BLaER1 treated with 17β-estradiol and CSF1 and Interleukin-3, amounts not matched to agents 10 nM and 100 nM (cell line): ENCODE measurements around the gene ZNF844.
"Not testable (repeated sequence)": the region's sequence is repeated elsewhere in the genome, so short reads cannot be mapped to it uniquely, and the experiment has no call there.

Experiments
- H3K27ac ChIP-seq, 11 experiments: shearing (Covaris generic); formaldehyde crosslinking; 2 replicates each; pipeline ENCODE4 v1.8.1; 2022
- H3K27me3 ChIP-seq, 11 experiments: shearing (Covaris generic); formaldehyde crosslinking; 2 replicates each; pipeline ENCODE4 v1.8.1; 2022
- H3K36me3 ChIP-seq, 11 experiments: shearing (Covaris generic); formaldehyde crosslinking; 2 replicates each; pipeline ENCODE4 v1.8.1; 2022
- H3K4me1 ChIP-seq, 10 experiments: shearing (Covaris generic); formaldehyde crosslinking; 2 replicates each; pipeline ENCODE4 v1.8.1; 2022
- H3K4me2 ChIP-seq, 11 experiments: shearing (Covaris generic); formaldehyde crosslinking; 2 replicates each; pipeline ENCODE4 v1.8.1; 2022
- H3K4me3 ChIP-seq, 10 experiments: shearing (Covaris generic); formaldehyde crosslinking; 2 replicates each; pipeline ENCODE4 v1.8.1; 2022
- H3K9ac ChIP-seq, 11 experiments: shearing (Covaris generic); formaldehyde crosslinking; 2 replicates each; pipeline ENCODE4 v1.8.1; 2022
- H3K9me3 ChIP-seq, 11 experiments: shearing (Covaris generic); formaldehyde crosslinking; replicated peaks in 1 of 11; 2 replicates each; pipeline ENCODE4 v1.8.1; 2022
- H4K20me1 ChIP-seq, 11 experiments: shearing (Covaris generic); formaldehyde crosslinking; 2 replicates each; pipeline ENCODE4 v1.8.1; 2022
- Cebpa-rat ChIP-seq, 11 experiments: shearing (Covaris generic); IDR thresholded peaks; 2 replicates each; pipeline ENCODE4 v1.8.1; 2022

Gene ZNF844

GRCh38 chr19:12085074-12085818, 20.7 kb downstream of the ZNF844 start:
- Histone ChIP-seq H3K9ac (no peak overlapping the region), H3K36me3 (peaks cover 28 to 45% (median 41%) of the 10 kb centered on the region in 11 experiments), H3K4me1 (no peaks in the 10 kb centered on the region), H3K9me3 (peaks cover 57 to 78% (median 65%) of the 10 kb centered on the region in 11 experiments), H3K27me3 (no peaks in the 10 kb centered on the region), H3K4me3 (no peak overlapping the region), H3K27ac (no peak overlapping the region), H3K4me2 (no peak overlapping the region), H4K20me1 (no peaks in the 10 kb centered on the region)
- no peak for TF ChIP-seq Cebpa-rat (IDR thresholded peaks at IDR 0.05)

GRCh38 chr19:12090807-12091206, 26.3 kb downstream of the ZNF844 start:
- Histone ChIP-seq H3K4me1 (peaks cover 22 to 27% (median 24%) of the 10 kb centered on the region in 10 experiments), H3K36me3 (peaks cover 0 to 25% (median 20%) of the 10 kb centered on the region in 11 experiments; a peak in 20 of 22 replicates), H3K4me2 (peak overlapping the region in 7 of 11 experiments; percentile 1 to 83 (median 77); a peak in 11 of 22 replicates), H3K4me3 (no peak overlapping the region), H3K9me3 (peaks cover 2 to 28% (median 19%) of the 10 kb centered on the region in 11 experiments; a peak in 21 of 22 replicates), H3K9ac (no peak overlapping the region), H4K20me1 (no peaks in the 10 kb centered on the region), H3K27me3 (no peaks in the 10 kb centered on the region), H3K27ac (no peak overlapping the region)
- no peak for TF ChIP-seq Cebpa-rat (IDR thresholded peaks at IDR 0.05)

- H4K20me1 ChIP-seq, result no peaks in the 10 kb centered on the region
- no peaks in the 10 kb centered on the region for H3K27me3 ChIP-seq
- peak overlapping the region; percentile 64 to 92 (median 79) for H3K4me2 ChIP-seq
- peaks cover 0 to 34% (median 7%) of the 10 kb centered on the region in 11 experiments; a peak in 20 of 22 replicates for H3K9me3 ChIP-seq
- H3K9ac ChIP-seq, result peak overlapping the region; percentile 86 to 97 (median 92)
- no peak for TF ChIP-seq Cebpa-rat (IDR thresholded peaks at IDR 0.05)
- H3K36me3 ChIP-seq, result peaks cover 0 to 37% (median 33%) of the 10 kb centered on the region in 11 experiments; a peak in 20 of 22 replicates
- H3K27ac ChIP-seq, result peak overlapping the region; percentile 66 to 97 (median 90)
- peaks cover 22 to 27% (median 24%) of the 10 kb centered on the region in 10 experiments for H3K4me1 ChIP-seq
- peak overlapping the region; percentile 74 to 94 (median 82) for H3K4me3 ChIP-seq
Observed at GRCh38 chr19:12092065-12092867, 27.7 kb downstream of the ZNF844 start.

- peaks cover 0 to 41% (median 2%) of the 10 kb centered on the region in 11 experiments; a peak in 20 of 22 replicates for H3K9me3 ChIP-seq
- H3K4me2 ChIP-seq, result peak overlapping the region; percentile 64 to 92 (median 79)
- no peaks in the 10 kb centered on the region for H3K27me3 ChIP-seq
- peak overlapping the region; percentile 74 to 94 (median 82) for H3K4me3 ChIP-seq
- peak overlapping the region; percentile 66 to 97 (median 90) for H3K27ac ChIP-seq
- peaks cover 0 to 44% (median 40%) of the 10 kb centered on the region in 11 experiments; a peak in 21 of 22 replicates for H3K36me3 ChIP-seq
- no peaks in the 10 kb centered on the region for H4K20me1 ChIP-seq
- peaks cover 22 to 27% (median 24%) of the 10 kb centered on the region in 10 experiments for H3K4me1 ChIP-seq
- TF ChIP-seq Cebpa-rat (IDR thresholded peaks at IDR 0.05), result no peak
- peak overlapping the region; percentile 86 to 97 (median 92) for H3K9ac ChIP-seq
Observed at GRCh38 chr19:12092956-12093355, 28.4 kb downstream of the ZNF844 start.

GRCh38 chr19:12093777-12094176, 29.2 kb downstream of the ZNF844 start:
- Histone ChIP-seq H3K4me1 (peaks cover 22 to 27% (median 24%) of the 10 kb centered on the region in 10 experiments), H4K20me1 (no peaks in the 10 kb centered on the region), H3K9me3 (peaks cover 0 to 50% (median 0%) of the 10 kb centered on the region in 11 experiments; a peak in 19 of 22 replicates), H3K4me2 (peak overlapping the region; percentile 64 to 92 (median 79); a peak in 20 of 22 replicates), H3K4me3 (peak overlapping the region in 5 of 10 experiments; percentile 76 to 94 (median 84); a peak in 7 of 20 replicates), H3K27me3 (no peaks in the 10 kb centered on the region), H3K27ac (no peak overlapping the region), H3K9ac (no peak overlapping the region), H3K36me3 (peaks cover 0 to 52% (median 48%) of the 10 kb centered on the region in 11 experiments; a peak in 21 of 22 replicates)
- TF ChIP-seq Cebpa-rat (IDR thresholded peaks at IDR 0.05), result no peak

GRCh38 chr19:12095111-12095790, 30.7 kb downstream of the ZNF844 start:
- peaks cover 0 to 67% (median 62%) of the 10 kb centered on the region in 11 experiments for H3K36me3 ChIP-seq
- no peak overlapping the region for H3K9ac ChIP-seq
- no peak overlapping the region for H3K27ac ChIP-seq
- H3K27me3 ChIP-seq, result no peaks in the 10 kb centered on the region
- no peak for TF ChIP-seq Cebpa-rat (IDR thresholded peaks at IDR 0.05)
- peak overlapping the region in 2 of 10 experiments; percentile 4 to 19; a peak in 1 of 20 replicates for H3K4me3 ChIP-seq
- peaks cover 0 to 64% (median 0%) of the 10 kb centered on the region in 11 experiments; a peak in 19 of 22 replicates for H3K9me3 ChIP-seq
- H3K4me2 ChIP-seq, result no peak overlapping the region
- H4K20me1 ChIP-seq, result no peaks in the 10 kb centered on the region
- H3K4me1 ChIP-seq, result peaks cover 22 to 27% (median 24%) of the 10 kb centered on the region in 10 experiments

GRCh38 chr19:12098040-12098439, 33.5 kb downstream of the ZNF844 start:
- H3K27me3 ChIP-seq, result no peaks in the 10 kb centered on the region
- no peaks in the 10 kb centered on the region for H4K20me1 ChIP-seq
- TF ChIP-seq Cebpa-rat (IDR thresholded peaks at IDR 0.05), result no peak
- H3K36me3 ChIP-seq, result peaks cover 0 to 87% (median 80%) of the 10 kb centered on the region in 11 experiments
- H3K4me2 ChIP-seq, result no peak overlapping the region
- peaks cover 9 to 11% (median 10%) of the 10 kb centered on the region in 10 experiments; a peak in 19 of 20 replicates for H3K4me1 ChIP-seq
- peak overlapping the region in 2 of 10 experiments; percentile 1 to 33; a peak in 2 of 20 replicates for H3K4me3 ChIP-seq
- no peak overlapping the region for H3K27ac ChIP-seq
- peaks cover 0 to 72% (median 0%) of the 10 kb centered on the region in 11 experiments; a peak in 19 of 22 replicates for H3K9me3 ChIP-seq
- H3K9ac ChIP-seq, result no peak overlapping the region

GRCh38 chr19:12103909-12104308, 39.4 kb downstream of the ZNF844 start:
- Histone ChIP-seq H3K36me3 (peaks cover 0 to 81% (median 67%) of the 10 kb centered on the region in 11 experiments), H3K9me3 (peaks cover 0 to 50% (median 29%) of the 10 kb centered on the region in 11 experiments; a peak in 20 of 22 replicates)
- H3K4me2 ChIP-seq, H3K4me1 ChIP-seq, H4K20me1 ChIP-seq, H3K9ac ChIP-seq, H3K27me3 ChIP-seq, H3K27ac ChIP-seq, H3K4me3 ChIP-seq: not testable (repeated sequence)
